IMR-90 (cell line): ENCODE data around the gene MEF2A. TPM values are rescaled to one million over a fixed set of nuclear protein-coding genes. Genes with fewer than 3 reads are reported as not detected.

Experiments used
- ATAC-seq: fragments of 200-7000 bp; cut with Tn5 transposase; 2 replicates; pipeline ENCODE4 v1.9.1; 2020; ENCODE audit warnings: low read depth, mild to moderate bottlenecking, moderate library complexity
- BruUV-seq: library from RNA; stranded (reverse); fragments of 400-500 nt; replicated peaks from 2 replicates; lab custom pipeline; 2021; lab: Mats Ljungman, UMichigan
- CTCF ChIA-PET: fragments of 300-600 bp; formaldehyde crosslinking; extraction: SDS; loops from one replicate; lab custom pipeline; 2021; ENCODE audit warnings: antibody characterized with exemption; lab: Yijun Ruan, JAX
- POLR2A ChIA-PET: fragments of 300-600 bp; sonication (Branson Sonifier 250); formaldehyde crosslinking; loops from one replicate; lab custom pipeline; 2022; ENCODE audit warnings: antibody characterized with exemption; ENCODE audit not compliant: unreplicated experiment; lab: Charles Lee
- DNase-seq: peaks from one replicate; pipeline ENCODE4 v3.0.0; 2013
- H2AFZ ChIP-seq: replicated peaks from 2 replicates; pipeline ENCODE3; 2013; ENCODE audit warnings: low read length, mild to moderate bottlenecking; ENCODE audit not compliant: poor library complexity
- H2AK5ac ChIP-seq: 2 replicates; pipeline ENCODE4 v1.6.1; 2013; ENCODE audit warnings: low read depth, low read length, inconsistent platforms
- H2AK9ac ChIP-seq: replicated peaks from 2 replicates; pipeline ENCODE3; 2013; ENCODE audit warnings: mild to moderate bottlenecking, low read depth, low read length, moderate library complexity; ENCODE audit not compliant: poor library complexity
- H2BK120ac ChIP-seq: 2 replicates; pipeline ENCODE4 v1.6.1; 2013; ENCODE audit warnings: low read depth, low read length, inconsistent platforms
- H2BK15ac ChIP-seq: 3 replicates; pipeline ENCODE4 v1.6.1; 2013; ENCODE audit warnings: low read depth, low read length, inconsistent platforms
- H2BK20ac ChIP-seq: 2 replicates; pipeline ENCODE4 v1.6.1; 2013; ENCODE audit warnings: low read depth, mild to moderate bottlenecking, inconsistent platforms, low read length, moderate library complexity
- H2BK5ac ChIP-seq: 2 replicates; pipeline ENCODE4 v1.6.1; 2013; ENCODE audit warnings: mild to moderate bottlenecking, low read depth, low read length, inconsistent platforms; ENCODE audit not compliant: poor library complexity, severe bottlenecking
- H3K14ac ChIP-seq: replicated peaks from 2 replicates; pipeline ENCODE4 v1.6.1; 2013; ENCODE audit warnings: low read depth, low read length, inconsistent platforms
- H3K18ac ChIP-seq: 2 replicates; pipeline ENCODE4 v1.6.1; 2013; ENCODE audit warnings: low read depth, low read length, control low read depth
- H3K23ac ChIP-seq: 2 replicates; pipeline ENCODE4 v1.6.1; 2013; ENCODE audit warnings: low read depth, low read length, inconsistent platforms
- H3K27ac ChIP-seq: 2 replicates; pipeline ENCODE4 v1.5.1; 2013; ENCODE audit warnings: mild to moderate bottlenecking, control low read depth, low read length; ENCODE audit not compliant: insufficient read depth
- H3K27me3 ChIP-seq: 2 replicates; pipeline ENCODE4 v1.6.1; 2013; ENCODE audit warnings: low read length; ENCODE audit not compliant: control insufficient read depth, insufficient read depth
- H3K36me3 ChIP-seq: 2 replicates; pipeline ENCODE4 v1.6.1; 2013; ENCODE audit warnings: low read length, mixed read lengths; ENCODE audit not compliant: control insufficient read depth, insufficient read depth
- H3K4ac ChIP-seq: 2 replicates; pipeline ENCODE4 v1.6.1; 2013; ENCODE audit warnings: low read depth, low read length, inconsistent platforms
- H3K4me1 ChIP-seq: 2 replicates; pipeline ENCODE4 v1.6.1; 2013; ENCODE audit warnings: low read length, mixed read lengths; ENCODE audit not compliant: control insufficient read depth, insufficient read depth
- H3K4me2 ChIP-seq: 2 replicates; pipeline ENCODE4 v1.6.1; 2013; ENCODE audit warnings: low read depth, mild to moderate bottlenecking, control low read depth, low read length, moderate library complexity
- H3K4me3 ChIP-seq: 2 replicates; pipeline ENCODE4 v1.5.1; 2013; ENCODE audit warnings: low read depth, mild to moderate bottlenecking, control low read depth, low read length, moderate library complexity; ENCODE audit not compliant: insufficient read depth
- H3K56ac ChIP-seq: 2 replicates; pipeline ENCODE4 v1.6.1; 2013; ENCODE audit warnings: low read length, inconsistent platforms; ENCODE audit not compliant: insufficient read depth; ENCODE audit errors: extremely low read depth
- H3K79me1 ChIP-seq, 2 experiments: 2 replicates each; pipeline ENCODE4 v1.6.1; 2013; ENCODE audit warnings: low read length in 2 of 2, inconsistent platforms in 1 of 2, low read depth in 1 of 2
- H3K9ac ChIP-seq: 2 replicates; pipeline ENCODE4 v1.6.1; 2013; ENCODE audit warnings: low read depth, low read length, control low read depth
- H3K9me1 ChIP-seq: 2 replicates; pipeline ENCODE4 v1.6.1; 2013; ENCODE audit warnings: low read length, inconsistent platforms; ENCODE audit not compliant: insufficient read depth
- H3K9me3 ChIP-seq: 2 replicates; pipeline ENCODE4 v1.6.1; 2013; ENCODE audit warnings: low read length; ENCODE audit not compliant: control insufficient read depth, insufficient read depth
- H4K20me1 ChIP-seq: 2 replicates; pipeline ENCODE4 v1.6.1; 2013; ENCODE audit warnings: low read length, inconsistent platforms; ENCODE audit not compliant: insufficient read depth
- H4K5ac ChIP-seq: 2 replicates; pipeline ENCODE4 v1.6.1; 2013; ENCODE audit warnings: mild to moderate bottlenecking, low read depth, low read length, control low read depth
- H4K8ac ChIP-seq, 2 experiments: 2 replicates each; pipeline ENCODE4 v1.6.1; 2013; ENCODE audit warnings: low read depth in 2 of 2, low read length in 2 of 2, control low read depth in 1 of 2, inconsistent platforms in 1 of 2
- H4K91ac ChIP-seq: 2 replicates; pipeline ENCODE4 v1.6.1; 2013; ENCODE audit warnings: low read depth, low read length, inconsistent platforms; ENCODE audit not compliant: insufficient read depth
- MAFK ChIP-seq: IDR thresholded peaks from 2 replicates; pipeline ENCODE4 v1.6.1; 2012; ENCODE audit warnings: low read depth, low read length, improper control_type of control experiment
- RAD21 ChIP-seq: IDR thresholded peaks from 2 replicates; pipeline ENCODE4 v1.6.1; 2012; ENCODE audit warnings: low read length, improper control_type of control experiment
- USF2 ChIP-seq: fragments of 150-350 bp; IDR thresholded peaks from 2 replicates; pipeline ENCODE4 v1.6.1; 2017; ENCODE audit warnings: mild to moderate bottlenecking, antibody characterized with exemption, low read length, low read depth
- WGBS, 2 experiments: methylation state at CpG; one replicate each; pipeline versions ENCODE4 v1.1.5 to v1.1.7; 2013; ENCODE audit warnings: missing lambda C conversion rate in 2 of 2; ENCODE audit not compliant: insufficient read length in 1 of 2; ENCODE audit errors: extremely low coverage in 2 of 2; 5-methylcytosine and 5-hydroxymethylcytosine counted together
- dilution Hi-C: fragments of 300-500 bp; cut with HindIII; formaldehyde crosslinking; loops from one replicate; pipeline ENCODE4 v1.14.3; 2018; ENCODE audit warnings: low sequenced_read_pairs; ENCODE audit not compliant: unreplicated experiment
- in situ Hi-C: fragments of 300-500 bp; cut with MboI; formaldehyde crosslinking; loops from 3 replicates; pipeline ENCODE4 v1.14.3; 2019; ENCODE audit warnings: low sequenced_read_pairs, inconsistent platforms, mixed read lengths
- intact Hi-C: fragments of 100-400 bp; cut with micrococcal nuclease; formaldehyde crosslinking; loops from 2 replicates; pipeline ENCODE4 v1.10.0; 2022
- polyA plus RNA-seq, 3 experiments: library from polyadenylated mRNA; depleted of rRNA; stranded (reverse); fragments of >200 nt; gene quantifications; 2 replicates each; pipeline ENCODE4 v1.2.3, GENCODE V29; 2012; ENCODE audit warnings: low replicate concordance in 1 of 3
- total RNA-seq: library from RNA; depleted of rRNA; stranded (reverse); fragments of >200 nt; gene quantifications from 2 replicates; pipeline ENCODE4 v1.2.3, GENCODE V29; 2012

Gene MEF2A
- total and polyA plus RNA-seq, 2 of the 4 experiments (the other 2 are of a cell fraction), result 16.1 to 16.7 TPM

DNA sequence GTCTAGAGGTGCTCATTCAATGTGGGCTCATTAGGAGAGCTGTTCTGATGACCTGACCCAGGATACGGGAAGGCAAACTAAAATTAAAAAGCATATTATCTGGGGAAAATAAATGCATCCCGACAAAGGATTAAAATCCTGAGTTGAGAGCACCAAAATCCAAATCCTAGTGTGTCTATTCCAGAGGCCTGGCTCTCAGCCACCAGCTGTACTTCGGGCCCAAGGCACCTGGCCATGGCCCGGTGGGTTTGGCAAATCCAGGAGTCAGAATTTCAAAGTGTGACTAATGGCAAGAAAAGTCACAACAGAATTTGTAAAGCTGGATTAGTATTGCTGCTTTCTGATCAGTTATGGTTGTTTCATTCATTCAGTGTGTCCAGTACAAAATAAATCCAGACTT is 170.1 kb downstream of the MEF2A start:
- no peaks in the 10 kb centered on the region for H3K9me1 ChIP-seq
- intact Hi-C loops, result no loop called here
- no TSS peak for BruUV-seq
- no peaks in the 10 kb centered on the region for H3K36me3 ChIP-seq
- H2BK20ac ChIP-seq, result no peak overlapping the region
- no peak overlapping the region for H3K56ac ChIP-seq
- no peak overlapping the region for H2BK5ac ChIP-seq
- TF ChIP-seq RAD21 (no peak), USF2 (no peak), MAFK (no peak)
- in situ Hi-C loops, result loop anchor here (25.0 kb wide), 1 partner anchor 624 kb away; the partner anchor contains the start of gene SYNM
- dilution Hi-C loops, result no loop called here
- no peak overlapping the region for H4K91ac ChIP-seq
- ATAC-seq, result no peak
- no peak overlapping the region for H2AK5ac ChIP-seq
- no peak overlapping the region for H3K4me3 ChIP-seq
- H3K18ac ChIP-seq, result no peak overlapping the region
- no peak overlapping the region for H3K23ac ChIP-seq
- H4K20me1 ChIP-seq, result no peaks in the 10 kb centered on the region
- H2BK15ac ChIP-seq, result no peak overlapping the region
- no peak overlapping the region for H2AK9ac ChIP-seq
- H2BK120ac ChIP-seq, result no peak overlapping the region
- H3K9me3 ChIP-seq, result no peaks in the 10 kb centered on the region
- no peak overlapping the region for H4K5ac ChIP-seq
- WGBS, 2 experiments, result no CpG with 5 or more reads among the region's 4 CpGs
- no peak overlapping the region for H3K27ac ChIP-seq
- ChIA-PET CTCF (interaction anchor here (0.8 kb wide), 1 partner anchor 20 kb away, joined by 3 read pairs; no protein-coding TSS in a partner anchor), POLR2A (no interaction called here)
- peaks cover 4% of the 10 kb centered on the region; the same call in 1 of the 2 replicates for H3K27me3 ChIP-seq
- no peak for DNase-seq
- peaks cover 4% of the 10 kb centered on the region; the same call in 1 of the 2 replicates for H3K4me1 ChIP-seq
- H2AFZ ChIP-seq, result no peak overlapping the region
- no peak overlapping the region for H3K4me2 ChIP-seq
- no peak overlapping the region for H3K4ac ChIP-seq
- no peak overlapping the region for H3K14ac ChIP-seq
- H3K9ac ChIP-seq, result no peak overlapping the region
- no peak overlapping the region for H4K8ac ChIP-seq
- peaks cover 0 to 14% of the 10 kb centered on the region in 2 experiments; a peak in 2 of 4 replicates for H3K79me1 ChIP-seq
